Activated T-helper 2 cell treated with anti-CD3 and anti-CD28 coated beads, Interferon-gamma antibody, Interleukin-2, Interleukin-4, amounts not matched to agents 10 μg/mL and 5 μg/mL and 100 μg/mL, durations not matched to agents 14 hours and 24 hours and 36 hours (primary cell): ENCODE results near the gene PRR23E. TPM values are rescaled to one million over a fixed set of nuclear protein-coding genes. Genes with fewer than 3 reads are reported as not detected.

ENCODE experiments used
- DNase-seq: peaks from one replicate; pipeline ENCODE4 v3.0.0; 2021; ENCODE audit warnings: low spot score
- H3K27ac Mint-ChIP-seq: one replicate; pipeline ENCODE4 v1.8.0; 2021; ENCODE audit warnings: mixed read lengths
- H3K27me3 Mint-ChIP-seq: one replicate; pipeline ENCODE4 v1.8.0; 2021; ENCODE audit warnings: low read depth, mixed read lengths
- H3K36me3 Mint-ChIP-seq: one replicate; pipeline ENCODE4 v1.8.0; 2021; ENCODE audit warnings: low read depth, mixed read lengths
- H3K4me1 Mint-ChIP-seq: one replicate; pipeline ENCODE4 v1.8.0; 2021; ENCODE audit warnings: low read depth, mixed read lengths
- H3K4me3 Mint-ChIP-seq: one replicate; pipeline ENCODE4 v1.8.0; 2021; ENCODE audit warnings: low read depth, mild to moderate bottlenecking, moderate library complexity, mixed read lengths
- H3K9me3 Mint-ChIP-seq: one replicate; pipeline ENCODE4 v1.8.0; 2021; ENCODE audit warnings: mixed read lengths
- intact Hi-C: fragments of 100-400 bp; cut with micrococcal nuclease; formaldehyde crosslinking; loops from one replicate; pipeline ENCODE4 v1.15.1; 2023
- total RNA-seq: library from RNA; stranded (reverse); gene quantifications from 2 replicates; pipeline ENCODE4 v1.2.3, GENCODE V29; 2022

Gene PRR23E
- total RNA-seq, 1 donor from 2014 or later: not detected

- Mint-ChIP-seq H3K4me1 (no peaks in the 10 kb centered on the region), H3K4me3 (no peak overlapping the region), H3K27ac (no peak overlapping the region), H3K9me3 (no peaks in the 10 kb centered on the region), H3K27me3 (no peaks in the 10 kb centered on the region), H3K36me3 (no peaks in the 10 kb centered on the region)
- intact Hi-C loops: no loop called here
- DNase-seq: no peak
Observed at GRCh38 chr3:127182431-127182830, 10.5 kb upstream of the PRR23E start.

GRCh38 chr3:127182848-127183714, 9.8 kb upstream of the PRR23E start:
- Mint-ChIP-seq H3K4me1 (no peaks in the 10 kb centered on the region), H3K27ac (no peak overlapping the region), H3K27me3 (peaks cover 4% of the 10 kb centered on the region), H3K4me3 (no peak overlapping the region), H3K9me3 (no peaks in the 10 kb centered on the region), H3K36me3 (no peaks in the 10 kb centered on the region)
- no peak for DNase-seq
- intact Hi-C loops: no loop called here

DNA sequence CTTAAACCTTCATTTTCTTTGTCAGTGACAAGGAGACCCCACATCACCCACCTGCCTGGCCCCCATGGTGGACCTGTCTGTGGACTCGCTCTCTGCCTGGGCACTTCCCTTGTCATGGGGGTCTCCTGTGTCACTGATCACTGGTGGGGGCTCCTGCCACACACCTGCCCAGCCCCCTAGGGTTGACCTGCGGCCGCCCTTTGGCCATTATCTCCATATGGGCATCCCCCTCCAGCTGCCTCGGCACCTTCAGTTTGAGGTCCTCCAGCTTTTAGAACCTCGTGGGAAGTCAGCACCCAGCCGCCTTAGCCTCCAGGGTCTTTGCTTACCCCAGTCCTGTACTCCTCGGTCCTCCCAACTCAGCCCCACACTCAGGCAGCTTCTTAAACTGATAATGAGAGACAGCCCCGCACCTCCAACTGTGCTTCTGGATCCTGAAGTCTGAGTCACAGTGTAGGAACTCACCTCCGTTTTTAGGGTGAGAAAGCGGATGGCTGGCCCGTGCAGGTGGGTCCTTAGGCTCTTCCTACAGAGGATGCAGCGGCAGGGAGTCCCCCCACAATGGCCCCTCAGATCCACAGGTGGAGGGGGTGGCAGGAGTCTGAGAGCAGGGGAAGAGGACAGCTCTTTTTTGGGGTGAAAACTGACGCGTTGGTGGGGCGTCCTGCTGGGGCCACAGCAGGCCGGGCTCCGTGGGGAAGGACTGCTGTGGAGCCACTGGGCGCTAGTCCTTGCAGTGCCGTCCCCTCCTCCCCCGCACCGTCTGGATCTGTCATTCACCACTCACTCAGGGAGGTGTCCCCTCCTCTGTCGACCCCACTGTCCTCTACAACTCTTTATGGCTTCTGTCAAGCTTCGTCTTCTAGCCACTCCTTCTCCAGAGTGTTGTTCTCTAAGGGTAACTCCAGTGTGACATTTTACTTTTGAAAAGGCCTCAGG, 8.7 kb upstream of the PRR23E start:
- Mint-ChIP-seq H3K4me3 (no peak overlapping the region), H3K27ac (no peak overlapping the region)
- DNase-seq: no peak

DNA sequence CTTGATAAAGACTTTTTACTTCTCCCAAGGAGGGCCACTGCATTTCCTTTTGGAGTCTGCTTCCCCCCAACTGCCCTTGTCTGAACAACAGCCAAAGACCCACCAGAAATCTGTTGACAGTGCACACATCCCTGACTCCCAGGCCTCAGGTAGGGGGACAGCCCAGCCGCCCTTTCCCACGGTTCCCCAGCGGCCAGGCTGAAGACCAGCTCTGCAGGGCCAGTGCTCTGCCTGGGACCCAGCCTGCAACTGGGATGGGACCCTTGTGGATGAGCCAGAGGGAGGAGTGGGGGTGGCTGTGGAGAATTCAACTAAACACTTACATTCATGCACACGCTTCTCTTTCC, 8.1 kb upstream of the PRR23E start:
- H3K27ac Mint-ChIP-seq: no peak overlapping the region
- intact Hi-C loops: no loop called here
- H3K9me3 Mint-ChIP-seq: no peaks in the 10 kb centered on the region
- H3K4me1 Mint-ChIP-seq: no peaks in the 10 kb centered on the region
- H3K4me3 Mint-ChIP-seq: no peak overlapping the region
- no peak for DNase-seq
- peaks cover 6% of the 10 kb centered on the region for H3K27me3 Mint-ChIP-seq
- no peaks in the 10 kb centered on the region for H3K36me3 Mint-ChIP-seq

More for the DNA sequence above, 8.7 kb upstream of the PRR23E start:
- Mint-ChIP-seq H3K36me3 (no peaks in the 10 kb centered on the region), H3K4me1 (no peaks in the 10 kb centered on the region), H3K9me3 (no peaks in the 10 kb centered on the region), H3K27me3 (peaks cover 6% of the 10 kb centered on the region)
- intact Hi-C loops: no loop called here

DNA sequence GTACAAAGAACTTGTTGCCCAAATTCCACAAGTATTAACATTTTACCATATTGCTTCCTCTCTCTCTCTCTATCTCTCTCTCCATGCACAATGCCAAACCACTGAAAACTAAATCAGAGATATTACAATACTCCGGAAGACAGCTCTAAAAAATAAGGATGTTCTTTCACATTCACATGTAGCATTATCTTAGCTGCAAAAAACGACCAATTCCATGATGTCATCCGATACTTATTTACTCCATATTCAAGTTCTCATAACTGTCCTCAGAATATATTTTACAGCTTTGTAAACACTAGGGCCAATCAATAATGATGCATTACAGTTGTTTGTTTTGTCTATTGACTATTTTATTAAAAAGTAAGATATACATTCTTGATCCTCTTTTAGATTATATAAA, 7.7 kb upstream of the PRR23E start:
- DNase-seq: no peak
- Mint-ChIP-seq H3K27ac (no peak overlapping the region), H3K9me3 (no peaks in the 10 kb centered on the region), H3K27me3 (peaks cover 6% of the 10 kb centered on the region), H3K4me1 (no peaks in the 10 kb centered on the region), H3K4me3 (no peak overlapping the region), H3K36me3 (no peaks in the 10 kb centered on the region)
- intact Hi-C loops: no loop called here

- no peaks in the 10 kb centered on the region for H3K9me3 Mint-ChIP-seq
- H3K36me3 Mint-ChIP-seq: no peaks in the 10 kb centered on the region
- no peak for DNase-seq
- H3K4me3 Mint-ChIP-seq: no peak overlapping the region
- no peak overlapping the region for H3K27ac Mint-ChIP-seq
- peaks cover 6% of the 10 kb centered on the region for H3K27me3 Mint-ChIP-seq
- H3K4me1 Mint-ChIP-seq: no peaks in the 10 kb centered on the region
- intact Hi-C loops: no loop called here
Observed at GRCh38 chr3:127185962-127186674, 6.8 kb upstream of the PRR23E start.

DNA sequence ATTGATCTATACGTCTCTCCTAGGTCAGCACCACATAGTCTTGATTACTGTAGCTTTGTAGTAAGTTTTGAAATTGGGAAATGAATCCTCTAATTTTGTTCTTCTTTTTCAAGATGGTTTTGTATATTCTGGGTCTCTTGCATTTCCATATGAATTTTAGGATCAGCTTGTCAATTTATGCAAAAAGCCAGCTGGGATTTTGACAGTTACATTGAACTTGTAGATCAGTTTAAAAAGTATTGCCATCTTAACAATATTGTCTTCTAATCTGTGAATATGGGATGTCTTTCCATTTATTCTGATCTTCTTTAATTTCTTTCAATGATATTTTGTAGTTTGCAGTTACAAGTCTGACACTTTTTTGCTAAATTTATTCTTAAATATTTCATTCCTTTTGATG, 5.6 kb upstream of the PRR23E start:
- intact Hi-C loops: no loop called here
- H3K9me3 Mint-ChIP-seq: no peaks in the 10 kb centered on the region
- DNase-seq: no peak
- no peak overlapping the region for H3K27ac Mint-ChIP-seq
- no peak overlapping the region for H3K4me3 Mint-ChIP-seq
- no peaks in the 10 kb centered on the region for H3K36me3 Mint-ChIP-seq
- H3K4me1 Mint-ChIP-seq: no peaks in the 10 kb centered on the region
- H3K27me3 Mint-ChIP-seq: peaks cover 6% of the 10 kb centered on the region

GRCh38 chr3:127193341-127193740, 410 bp downstream of the PRR23E start:
- intact Hi-C loops: no loop called here
- peaks cover 3% of the 10 kb centered on the region for H3K27me3 Mint-ChIP-seq
- DNase-seq: no peak
- no peaks in the 10 kb centered on the region for H3K36me3 Mint-ChIP-seq
- H3K27ac Mint-ChIP-seq: no peak overlapping the region
- no peak overlapping the region for H3K4me3 Mint-ChIP-seq
- H3K4me1 Mint-ChIP-seq: no peaks in the 10 kb centered on the region
- no peaks in the 10 kb centered on the region for H3K9me3 Mint-ChIP-seq

DNA sequence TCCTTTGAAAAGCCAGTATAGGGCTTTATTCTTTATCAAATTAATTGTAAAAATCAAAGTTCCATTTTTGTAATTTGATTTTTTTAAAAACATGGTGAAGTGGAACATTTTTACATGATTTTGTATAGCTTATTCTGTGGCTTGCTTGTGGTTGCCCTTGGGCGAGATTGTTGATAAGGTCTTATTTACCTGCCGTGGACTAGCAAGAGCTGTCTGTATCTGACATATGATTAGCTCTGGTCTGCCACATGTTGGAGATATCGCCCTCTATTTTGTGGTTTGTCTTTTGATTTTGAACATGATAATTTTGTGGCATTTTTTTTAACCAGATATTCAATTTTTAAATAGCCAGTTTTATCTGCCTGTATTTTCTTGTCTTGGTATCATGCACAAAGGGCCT, 844 bp downstream of the PRR23E start:
- peaks cover 2% of the 10 kb centered on the region for H3K27me3 Mint-ChIP-seq
- H3K4me1 Mint-ChIP-seq: no peaks in the 10 kb centered on the region
- H3K36me3 Mint-ChIP-seq: no peaks in the 10 kb centered on the region
- intact Hi-C loops: no loop called here
- H3K4me3 Mint-ChIP-seq: no peak overlapping the region
- H3K27ac Mint-ChIP-seq: no peak overlapping the region
- no peak for DNase-seq
- H3K9me3 Mint-ChIP-seq: no peaks in the 10 kb centered on the region

- Mint-ChIP-seq H3K4me1 (no peaks in the 10 kb centered on the region), H3K9me3 (no peaks in the 10 kb centered on the region), H3K27me3 (peaks cover 2% of the 10 kb centered on the region), H3K4me3 (no peak overlapping the region), H3K36me3 (no peaks in the 10 kb centered on the region), H3K27ac (no peak overlapping the region)
- no peak for DNase-seq
- intact Hi-C loops: no loop called here
Observed at GRCh38 chr3:127194601-127195187, 1.8 kb downstream of the PRR23E start.

- Mint-ChIP-seq H3K4me3 (no peak overlapping the region), H3K27me3 (peaks cover 2% of the 10 kb centered on the region), H3K27ac (no peak overlapping the region), H3K36me3 (no peaks in the 10 kb centered on the region), H3K9me3 (no peaks in the 10 kb centered on the region), H3K4me1 (no peaks in the 10 kb centered on the region)
- intact Hi-C loops: no loop called here
- DNase-seq: no peak
Observed at GRCh38 chr3:127195417-127195816, 2.5 kb downstream of the PRR23E start.

GRCh38 chr3:127196002-127196401, 3.1 kb downstream of the PRR23E start:
- DNase-seq: no peak
- Mint-ChIP-seq H3K4me1 (no peaks in the 10 kb centered on the region), H3K36me3 (no peaks in the 10 kb centered on the region), H3K9me3 (no peaks in the 10 kb centered on the region), H3K27me3 (peaks cover 2% of the 10 kb centered on the region), H3K27ac (no peak overlapping the region), H3K4me3 (no peak overlapping the region)
- intact Hi-C loops: no loop called here
